WTC11 (cell line): ENCODE data around the gene RAPGEF2. TPM values are rescaled to one million over a fixed set of nuclear protein-coding genes. Genes with fewer than 3 reads are reported as not detected.
A peak's percentile ranks its signal among the peaks of the same experiment; 100 is the strongest.

Experiments used
- ATAC-seq: fragments of 200-7000 bp; cut with Tn5 transposase; 2 replicates; pipeline ENCODE4 v1.10.0; 2021; ENCODE audit warnings: mild to moderate bottlenecking, moderate library complexity
- CTCF ChIA-PET: fragments of 300-600 bp; sonication (Branson Sonifier 250); formaldehyde crosslinking; loops from one replicate; lab custom pipeline; 2021; ENCODE audit warnings: antibody characterized with exemption; lab: Charles Lee
- POLR2A ChIA-PET: fragments of 350-600 bp; sonication (Branson Sonifier 250); formaldehyde crosslinking; loops from one replicate; lab custom pipeline; 2021; ENCODE audit warnings: antibody characterized with exemption; lab: Charles Lee
- DNase-seq: peaks from one replicate; pipeline ENCODE4 v3.0.0; 2021; ENCODE audit warnings: low spot score
- H3K27ac Mint-ChIP-seq: 2 replicates; pipeline ENCODE4 v1.8.0; 2021; ENCODE audit warnings: mixed read lengths
- H3K27me3 Mint-ChIP-seq: 2 replicates; pipeline ENCODE4 v1.8.0; 2021; ENCODE audit warnings: low read depth, mild to moderate bottlenecking, moderate library complexity, mixed read lengths
- H3K36me3 Mint-ChIP-seq: 2 replicates; pipeline ENCODE4 v1.8.0; 2021; ENCODE audit warnings: mixed read lengths
- H3K4me1 Mint-ChIP-seq: 2 replicates; pipeline ENCODE4 v1.8.0; 2022; ENCODE audit warnings: mixed read lengths
- H3K4me3 Mint-ChIP-seq: 2 replicates; pipeline ENCODE4 v1.8.0; 2021; ENCODE audit warnings: mild to moderate bottlenecking, moderate library complexity, mixed read lengths
- H3K9me3 Mint-ChIP-seq: 2 replicates; pipeline ENCODE4 v1.8.0; 2021; ENCODE audit warnings: mixed read lengths
- CBFB ChIP-seq: sonication (generic); formaldehyde crosslinking; IDR thresholded peaks from 2 replicates; pipeline ENCODE4 v1.8.1; 2022; ENCODE audit warnings: mild to moderate bottlenecking, low read depth, missing genetic modification reagents
- CREM ChIP-seq: sonication (generic); formaldehyde crosslinking; IDR thresholded peaks from 2 replicates; pipeline ENCODE4 v1.8.1; 2022; ENCODE audit warnings: mild to moderate bottlenecking, missing genetic modification reagents, moderate library complexity
- HMGXB4 ChIP-seq: sonication (generic); formaldehyde crosslinking; IDR thresholded peaks from 2 replicates; pipeline ENCODE4 v1.8.1; 2023; ENCODE audit warnings: mild to moderate bottlenecking, moderate library complexity, missing genetic modification reagents
- JUN ChIP-seq: sonication (generic); formaldehyde crosslinking; IDR thresholded peaks from 2 replicates; pipeline ENCODE4 v1.8.0; 2023; ENCODE audit warnings: mild to moderate bottlenecking, missing genetic modification reagents
- NFYB ChIP-seq: sonication (generic); formaldehyde crosslinking; conservative IDR thresholded peaks from 2 replicates; pipeline ENCODE4 v1.8.0; 2022; ENCODE audit warnings: low read depth, missing genetic modification reagents
- NR3C1 ChIP-seq: sonication (generic); formaldehyde crosslinking; conservative IDR thresholded peaks from 2 replicates; pipeline ENCODE4 v1.8.1; 2023; ENCODE audit warnings: low read depth, mild to moderate bottlenecking, missing genetic modification reagents
- RELA ChIP-seq: sonication (generic); formaldehyde crosslinking; IDR thresholded peaks from 2 replicates; pipeline ENCODE4 v1.8.1; 2022; ENCODE audit warnings: missing genetic modification reagents, mild to moderate bottlenecking, borderline replicate concordance
- ZNF232 ChIP-seq: sonication (generic); formaldehyde crosslinking; IDR thresholded peaks from 2 replicates; pipeline ENCODE4 v1.8.0; 2022; ENCODE audit warnings: mild to moderate bottlenecking, missing genetic modification reagents
- ZNF281 ChIP-seq: sonication (generic); formaldehyde crosslinking; IDR thresholded peaks from 2 replicates; pipeline ENCODE4 v1.8.0; 2023; ENCODE audit warnings: mild to moderate bottlenecking, missing genetic modification reagents
- ZNF396 ChIP-seq: fragments of 250-450 bp; sonication (Bioruptor Pico); IDR thresholded peaks from 2 replicates; pipeline ENCODE4 v1.8.0; 2021; ENCODE audit warnings: mild to moderate bottlenecking, moderate library complexity, borderline replicate concordance
- ZNF423 ChIP-seq: fragments of 250-450 bp; sonication (Bioruptor Pico); IDR thresholded peaks from 2 replicates; pipeline ENCODE4 v2.1.2; 2022; ENCODE audit warnings: mild to moderate bottlenecking, moderate library complexity
- ZNF512 ChIP-seq: sonication (generic); formaldehyde crosslinking; IDR thresholded peaks from 2 replicates; pipeline ENCODE4 v1.8.1; 2022; ENCODE audit warnings: missing genetic modification reagents, borderline replicate concordance
- ZSCAN18 ChIP-seq: fragments of 250-450 bp; sonication (Bioruptor Pico); IDR thresholded peaks from 2 replicates; pipeline ENCODE4 v2.1.2; 2022; ENCODE audit warnings: mild to moderate bottlenecking, moderate library complexity
- total RNA-seq: library from RNA; stranded (reverse); gene quantifications from 3 replicates; pipeline ENCODE4 v1.2.3, GENCODE V29; 2021

RAPGEF2 gene
- total RNA-seq, 1 experiment from 2014 or later: 40.6 TPM

GRCh38 chr4:159096434-159096833 is 6.4 kb upstream of the RAPGEF2 start (continued):
- no peak for TF ChIP-seq ZNF396
- no peak for TF ChIP-seq ZNF232 (CRISPR knock-in tag)
- no peak for TF ChIP-seq ZNF512
- TF ChIP-seq ZNF423: no peak

- Mint-ChIP-seq H3K27ac (no peak overlapping the region), H3K4me3 (no peak overlapping the region), H3K36me3 (no peaks in the 10 kb centered on the region), H3K9me3 (no peaks in the 10 kb centered on the region), H3K27me3 (peaks cover 9% of the 10 kb centered on the region), H3K4me1 (peaks cover 34% of the 10 kb centered on the region)
- DNase-seq (no peak), ATAC-seq (no peak)
- ChIA-PET CTCF (no interaction called here), POLR2A (no interaction called here)
- TF ChIP-seq NR3C1 (no peak), HMGXB4 (CRISPR knock-in tag) (no peak), CREM (CRISPR knock-in tag) (no peak), NFYB (no peak)
Observed at GRCh38 chr4:159097144-159097543, 5.7 kb upstream of the RAPGEF2 start.

GRCh38 chr4:159097785-159098184 is 5.1 kb upstream of the RAPGEF2 start:
- ChIA-PET CTCF (interaction anchor here (0.8 kb wide), 2 partner anchors 78 to 281 kb away, joined by 3 read pairs; no protein-coding TSS in a partner anchor), POLR2A (no interaction called here)
- no peak for DNase-seq
- Mint-ChIP-seq H3K27ac (peak overlapping the region; percentile 81), H3K4me1 (peaks cover 36% of the 10 kb centered on the region), H3K4me3 (no peak overlapping the region), H3K9me3 (no peaks in the 10 kb centered on the region), H3K36me3 (no peaks in the 10 kb centered on the region), H3K27me3 (peaks cover 11% of the 10 kb centered on the region)
- TF ChIP-seq ZSCAN18 (no peak), ZNF232 (CRISPR knock-in tag) (no peak), CBFB (no peak)
- ATAC-seq: peak; percentile 11

GRCh38 chr4:159098482-159099127 is 4.3 kb upstream of the RAPGEF2 start:
- no peaks in the 10 kb centered on the region for H3K36me3 Mint-ChIP-seq
- CTCF ChIA-PET: interaction anchor here (0.8 kb wide), 1 partner anchor 282 kb away, joined by 3 read pairs; no protein-coding TSS in a partner anchor
- ATAC-seq (no peak), DNase-seq (no peak)
- POLR2A ChIA-PET: no interaction called here
- TF ChIP-seq ZNF512: no peak
- no peak for TF ChIP-seq JUN (CRISPR knock-in tag)
- TF ChIP-seq RELA (CRISPR knock-in tag): no peak
- TF ChIP-seq ZNF281 (CRISPR knock-in tag): no peak
- no peak for TF ChIP-seq CBFB
- no peaks in the 10 kb centered on the region for H3K9me3 Mint-ChIP-seq
- H3K27ac Mint-ChIP-seq: no peak overlapping the region
- no peak overlapping the region for H3K4me3 Mint-ChIP-seq
- peaks cover 36% of the 10 kb centered on the region for H3K4me1 Mint-ChIP-seq
- H3K27me3 Mint-ChIP-seq: peaks cover 11% of the 10 kb centered on the region
